Activated B cell treated with CpG ODN at 0.5 μM for 24 hours (primary cell): ENCODE results near the gene ZNF688. TPM values are rescaled to one million over a fixed set of nuclear protein-coding genes. Genes with fewer than 3 reads are reported as not detected.

Experiments used
- ATAC-seq: fragments of 200-7000 bp; cut with Tn5 transposase; one replicate; pipeline ENCODE4 v1.10.0; 2021; ENCODE audit warnings: low read depth, mild to moderate bottlenecking, moderate library complexity
- CTCF ChIA-PET: fragments of 350-600 bp; sonication (Branson Sonifier 250); formaldehyde crosslinking; loops from one replicate; lab custom pipeline; 2021; ENCODE audit warnings: antibody characterized with exemption; lab: Charles Lee
- POLR2A ChIA-PET: fragments of 350-600 bp; sonication (Branson Sonifier 250); formaldehyde crosslinking; loops from one replicate; lab custom pipeline; 2021; ENCODE audit warnings: antibody characterized with exemption; lab: Charles Lee
- DNase-seq: peaks from one replicate; pipeline ENCODE4 v3.0.0; 2022
- H3K27ac Mint-ChIP-seq: one replicate; pipeline ENCODE4 v1.8.0; 2020; ENCODE audit warnings: mixed read lengths
- H3K27me3 Mint-ChIP-seq: one replicate; pipeline ENCODE4 v1.8.0; 2021; ENCODE audit warnings: mixed read lengths
- H3K36me3 Mint-ChIP-seq: one replicate; pipeline ENCODE4 v1.8.0; 2021; ENCODE audit warnings: low read depth, mixed read lengths
- H3K4me1 Mint-ChIP-seq: one replicate; pipeline ENCODE4 v1.8.0; 2021; ENCODE audit warnings: mixed read lengths
- H3K4me3 Mint-ChIP-seq: one replicate; pipeline ENCODE4 v1.8.0; 2020; ENCODE audit warnings: mild to moderate bottlenecking, mixed read lengths
- H3K9me3 Mint-ChIP-seq: one replicate; pipeline ENCODE4 v1.8.0; 2020; ENCODE audit warnings: mixed read lengths
- intact Hi-C: fragments of 100-400 bp; cut with micrococcal nuclease; formaldehyde crosslinking; loops from one replicate; pipeline ENCODE4 v1.15.1; 2024
- total RNA-seq: library from RNA; stranded (reverse); gene quantifications from 2 replicates; pipeline ENCODE4 v1.2.3, GENCODE V29; 2022
- TF ChIP-seq, protein P1 (sequence below): fragments of 200-600 bp; IDR thresholded peaks from one replicate; pipeline ENCODE4 v1.8.0; 2022; ENCODE audit warnings: antibody characterized with exemption, mild to moderate bottlenecking

ZNF688 gene
- total RNA-seq, 1 donor from 2014 or later = 14.7 TPM

GRCh38 chr16:30558789-30559377 lies 12.6 kb downstream of the ZNF688 start:
- TF ChIP-seq, protein P1, sequence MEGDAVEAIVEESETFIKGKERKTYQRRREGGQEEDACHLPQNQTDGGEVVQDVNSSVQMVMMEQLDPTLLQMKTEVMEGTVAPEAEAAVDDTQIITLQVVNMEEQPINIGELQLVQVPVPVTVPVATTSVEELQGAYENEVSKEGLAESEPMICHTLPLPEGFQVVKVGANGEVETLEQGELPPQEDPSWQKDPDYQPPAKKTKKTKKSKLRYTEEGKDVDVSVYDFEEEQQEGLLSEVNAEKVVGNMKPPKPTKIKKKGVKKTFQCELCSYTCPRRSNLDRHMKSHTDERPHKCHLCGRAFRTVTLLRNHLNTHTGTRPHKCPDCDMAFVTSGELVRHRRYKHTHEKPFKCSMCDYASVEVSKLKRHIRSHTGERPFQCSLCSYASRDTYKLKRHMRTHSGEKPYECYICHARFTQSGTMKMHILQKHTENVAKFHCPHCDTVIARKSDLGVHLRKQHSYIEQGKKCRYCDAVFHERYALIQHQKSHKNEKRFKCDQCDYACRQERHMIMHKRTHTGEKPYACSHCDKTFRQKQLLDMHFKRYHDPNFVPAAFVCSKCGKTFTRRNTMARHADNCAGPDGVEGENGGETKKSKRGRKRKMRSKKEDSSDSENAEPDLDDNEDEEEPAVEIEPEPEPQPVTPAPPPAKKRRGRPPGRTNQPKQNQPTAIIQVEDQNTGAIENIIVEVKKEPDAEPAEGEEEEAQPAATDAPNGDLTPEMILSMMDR = no peak
- ChIA-PET POLR2A (interaction anchor here (0.6 to 6.3 kb wide), 31 partner anchors 9 to 493 kb away, joined by 3 to 152 read pairs (median 6); partner anchors contain the start of genes ALDOA, DCTPP1, FBRS and ITGAL), CTCF (interaction anchor here (0.9 to 2.5 kb wide), 4 partner anchors 13 to 70 kb away, joined by 3 to 16 read pairs (median 8); partner anchors contain the start of genes ZNF688 and ZNF747)
- H3K4me3 Mint-ChIP-seq = peak overlapping the region; percentile 83
- intact Hi-C loops = loop anchor here (1.0 to 10.0 kb wide), 10 partner anchors 13 to 366 kb away; partner anchors contain the start of genes DCTPP1, FBRS, FBXL19 and PRR14
- no peak for ATAC-seq
- H3K27me3 Mint-ChIP-seq = no peaks in the 10 kb centered on the region
- no peak for DNase-seq
- H3K36me3 Mint-ChIP-seq = peaks cover 23% of the 10 kb centered on the region
- H3K4me1 Mint-ChIP-seq = peaks cover 37% of the 10 kb centered on the region
- peak overlapping the region; percentile 84 for H3K27ac Mint-ChIP-seq
- H3K9me3 Mint-ChIP-seq = no peaks in the 10 kb centered on the region

DNA sequence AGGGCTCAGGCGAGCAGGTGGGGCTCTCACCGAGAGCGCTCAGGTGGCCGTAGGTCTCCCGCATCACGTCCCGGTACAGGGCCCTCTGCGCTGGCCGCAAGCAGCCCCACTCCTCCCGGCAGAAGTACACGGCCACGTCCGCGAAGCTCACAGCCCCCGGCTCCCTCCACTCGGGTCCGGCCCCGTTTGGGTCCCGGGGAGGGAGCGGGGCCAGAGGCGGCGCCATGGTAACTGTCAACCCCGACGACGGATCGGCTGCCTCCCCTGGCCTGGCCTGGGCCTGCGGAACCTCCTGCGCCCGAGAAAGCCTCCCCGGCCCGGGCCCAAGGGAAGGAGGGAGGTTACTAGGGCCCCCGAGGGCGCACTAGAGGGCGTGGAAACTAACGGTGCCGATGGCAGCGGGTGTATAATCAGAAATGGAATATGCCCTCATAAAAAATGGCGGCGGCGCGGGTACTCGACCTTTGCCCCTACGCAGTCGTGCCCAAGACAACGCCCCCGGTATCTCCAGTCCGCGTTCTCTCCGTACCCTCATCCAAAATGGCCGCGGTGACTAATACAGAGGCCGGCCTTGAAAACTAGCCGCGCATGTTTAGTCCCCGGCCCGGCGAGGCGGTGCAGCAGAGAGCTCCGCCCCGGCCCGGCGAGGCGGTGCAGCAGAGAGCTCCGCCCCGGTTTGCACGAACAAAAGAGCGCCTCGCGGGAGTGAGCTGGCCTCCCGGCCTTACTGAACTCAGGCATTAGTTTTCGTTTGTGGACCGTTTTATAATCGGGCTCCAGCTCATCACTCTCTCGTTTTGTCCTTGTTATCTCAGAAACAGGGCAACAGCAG lies 13.3 kb downstream of the ZNF688 start, which contains the start of gene ZNF764:
TSS of gene ZNF764 (minus strand) at position 418 of the 832 bp plus-strand sequence. CDS start at position 226, 192 bp downstream.
- POLR2A ChIA-PET = interaction anchor here (0.5 to 6.3 kb wide), 40 partner anchors 10 to 492 kb away, joined by 3 to 152 read pairs (median 6); partner anchors contain the start of genes ALDOA, DCTPP1, FBRS and ITGAL
- DNase-seq (peak; percentile 91), ATAC-seq (peak; percentile 93)
- Mint-ChIP-seq H3K4me3 (peak within 1 kb of the TSS; percentile 83), H3K9me3 (no peaks in the 10 kb centered on the region), H3K36me3 (peaks cover 31% of the 10 kb centered on the region), H3K4me1 (peaks cover 43% of the 10 kb centered on the region), H3K27me3 (no peaks in the 10 kb centered on the region), H3K27ac (peak within 1 kb of the TSS; percentile 84)
- CTCF ChIA-PET = interaction anchor here (0.9 to 2.5 kb wide), 10 partner anchors 13 to 128 kb away, joined by 3 to 16 read pairs (median 4); partner anchors contain the start of genes DCTPP1, PRR14, ZNF688 and ZNF747
- intact Hi-C loops = loop anchor here (1.0 to 10.0 kb wide), 10 partner anchors 14 to 367 kb away; partner anchors contain the start of genes DCTPP1, FBRS, FBXL19 and PRR14
- TF ChIP-seq, protein P1 = no peak

DNA sequence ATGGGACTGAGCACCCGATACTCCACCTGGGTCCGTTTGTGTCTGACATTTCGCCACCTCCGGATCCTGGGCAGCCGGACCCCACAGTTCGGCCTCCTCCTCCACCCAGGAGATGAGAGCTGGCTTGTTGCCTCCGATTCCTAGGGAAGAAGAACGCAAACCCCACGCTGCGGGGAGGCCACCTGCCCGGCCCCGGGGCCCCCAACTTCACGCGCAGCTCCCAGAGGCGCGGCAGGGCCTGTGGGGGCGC lies 13.9 kb downstream of the ZNF688 start:
- TF ChIP-seq, protein P1 = no peak
- no peaks in the 10 kb centered on the region for H3K9me3 Mint-ChIP-seq
- DNase-seq (no peak), ATAC-seq (no peak)
- ChIA-PET CTCF (interaction anchor here (0.9 to 2.5 kb wide), 8 partner anchors 22 to 128 kb away, joined by 3 to 16 read pairs (median 4); partner anchors contain the start of genes DCTPP1, PRR14 and ZNF747), POLR2A (interaction anchor here (0.5 to 6.3 kb wide), 27 partner anchors 10 to 492 kb away, joined by 3 to 152 read pairs (median 7); partner anchors contain the start of genes ALDOA, DCTPP1, ITGAL and PHKG2)
- H3K4me1 Mint-ChIP-seq = peaks cover 46% of the 10 kb centered on the region
- intact Hi-C loops = loop anchor here (10.0 kb wide), 1 partner anchor 367 kb away; the partner anchor contains the start of gene FBXL19
- H3K27ac Mint-ChIP-seq = peak overlapping the region; percentile 84
- no peaks in the 10 kb centered on the region for H3K27me3 Mint-ChIP-seq
- H3K4me3 Mint-ChIP-seq = peak overlapping the region; percentile 83
- H3K36me3 Mint-ChIP-seq = peaks cover 33% of the 10 kb centered on the region

GRCh38 chr16:30556125-30556473 lies 15.4 kb downstream of the ZNF688 start:
- H3K9me3 Mint-ChIP-seq = no peaks in the 10 kb centered on the region
- peak overlapping the region; percentile 35 for H3K27ac Mint-ChIP-seq
- H3K4me1 Mint-ChIP-seq = peaks cover 40% of the 10 kb centered on the region
- no peak for ATAC-seq
- H3K4me3 Mint-ChIP-seq = peak overlapping the region; percentile 53
- POLR2A ChIA-PET = interaction anchor here (1.9 to 6.3 kb wide), 3 partner anchors 15 to 94 kb away, joined by 8 to 152 read pairs (median 135); partner anchors contain the start of genes PRR14, ZNF688 and ZNF747
- no peak for DNase-seq
- no peaks in the 10 kb centered on the region for H3K27me3 Mint-ChIP-seq
- CTCF ChIA-PET = no interaction called here
- H3K36me3 Mint-ChIP-seq = peaks cover 31% of the 10 kb centered on the region
- intact Hi-C loops = loop anchor here (10.0 kb wide), 1 partner anchor 369 kb away; the partner anchor contains the start of gene FBXL19
- TF ChIP-seq, protein P1 = no peak
